Neural cell (in vitro differentiated cells): ENCODE measurements around the gene RILP. TPM values are rescaled to one million over a fixed set of nuclear protein-coding genes. Genes with fewer than 3 reads are reported as not detected.

ENCODE experiments used
- H2AFZ ChIP-seq: fragments of 200-600, 300-800 bp; sonication (generic), shearing (Covaris generic); 2 replicates; pipeline ENCODE4 v1.6.0; 2014; ENCODE audit warnings: low read depth, mild to moderate bottlenecking, antibody characterized with exemption, low read length, moderate library complexity
- H3F3A ChIP-seq: fragments of 200-600 bp; shearing (Covaris generic); 2 replicates; pipeline ENCODE4 v1.6.1; 2016; ENCODE audit warnings: mild to moderate bottlenecking, moderate library complexity, mixed read lengths, antibody characterized with exemption, low read length; ENCODE audit not compliant: insufficient read depth, poor library complexity, severe bottlenecking
- H3K27ac ChIP-seq: fragments of 200-600, 300-800 bp; sonication (generic), shearing (Covaris generic); 2 replicates; pipeline ENCODE4 v1.5.1; 2014; ENCODE audit warnings: mild to moderate bottlenecking, low read length, moderate library complexity
- H3K27me3 ChIP-seq: fragments of 300-800, 200-600 bp; sonication (generic), shearing (Covaris generic); 2 replicates; pipeline ENCODE4 v1.6.0; 2014; ENCODE audit warnings: mild to moderate bottlenecking, low read depth, low read length, moderate library complexity; ENCODE audit not compliant: insufficient read depth
- H3K36me3 ChIP-seq: fragments of 300-800, 200-600 bp; sonication (generic), shearing (Covaris generic); 2 replicates; pipeline ENCODE4 v1.5.1; 2014; ENCODE audit warnings: mild to moderate bottlenecking, antibody characterized with exemption, low read length, moderate library complexity; ENCODE audit not compliant: insufficient read depth
- H3K4me2 ChIP-seq: fragments of 300-800, 200-600 bp; sonication (generic), shearing (Covaris generic); 2 replicates; pipeline ENCODE4 v1.6.0; 2014; ENCODE audit warnings: mild to moderate bottlenecking, low read length
- H3K4me3 ChIP-seq: fragments of 300-800, 200-600 bp; sonication (generic), shearing (Covaris generic); 2 replicates; pipeline ENCODE4 v1.5.1; 2014; ENCODE audit warnings: mild to moderate bottlenecking, low read length, moderate library complexity
- H3K79me2 ChIP-seq: fragments of 200-600 bp; shearing (Covaris generic); replicated peaks from 2 replicates; pipeline ENCODE4 v1.6.0; 2014; ENCODE audit warnings: mild to moderate bottlenecking, low read length, moderate library complexity; ENCODE audit not compliant: insufficient read depth
- H3K9ac ChIP-seq: fragments of 300-800, 200-600 bp; sonication (generic), shearing (Covaris generic); 2 replicates; pipeline ENCODE4 v1.6.1; 2016; ENCODE audit warnings: mild to moderate bottlenecking, low read length, mixed read lengths
- H3K9me2 ChIP-seq: fragments of 200-600 bp; shearing (Covaris generic); 2 replicates; pipeline ENCODE4 v1.6.1; 2016; ENCODE audit warnings: mild to moderate bottlenecking, low read length, mixed read lengths; ENCODE audit not compliant: insufficient read depth
- H3K9me3 ChIP-seq: fragments of 200-600, 300-800 bp; sonication (generic), shearing (Covaris generic); 2 replicates; pipeline ENCODE4 v1.6.1; 2016; ENCODE audit warnings: mild to moderate bottlenecking, mixed run types, low read length, moderate library complexity, mixed read lengths
- H4K20me1 ChIP-seq: fragments of 200-600 bp; shearing (Covaris generic); 2 replicates; pipeline ENCODE4 v1.6.1; 2016; ENCODE audit warnings: mild to moderate bottlenecking, mixed run types; ENCODE audit not compliant: insufficient read depth
- CTCF ChIP-seq: fragments of 450-650 bp; IDR thresholded peaks from 2 replicates; pipeline ENCODE4 v1.5.1; 2014; ENCODE audit warnings: antibody characterized with exemption, mild to moderate bottlenecking, moderate library complexity; ENCODE audit not compliant: poor library complexity, severe bottlenecking
- EP300 ChIP-seq: fragments of 450-650 bp; conservative IDR thresholded peaks from 2 replicates; pipeline ENCODE4 v1.6.1; 2014; ENCODE audit warnings: antibody characterized with exemption, mild to moderate bottlenecking, moderate library complexity; ENCODE audit not compliant: poor library complexity, severe bottlenecking
- EZH2 ChIP-seq: fragments of 200-600, 300-800 bp; shearing (Covaris generic), sonication (generic); IDR thresholded peaks from 2 replicates; pipeline ENCODE4 v1.6.1; 2014; ENCODE audit warnings: antibody characterized with exemption, low read length, borderline replicate concordance, mild to moderate bottlenecking; ENCODE audit not compliant: insufficient read depth, poor library complexity, severe bottlenecking
- MXI1 ChIP-seq: fragments of 450-650 bp; conservative IDR thresholded peaks from 2 replicates; pipeline ENCODE4 v1.6.1; 2014; ENCODE audit warnings: antibody characterized with exemption, mild to moderate bottlenecking; ENCODE audit not compliant: poor library complexity, severe bottlenecking
- POLR2AphosphoS5 ChIP-seq: IDR thresholded peaks from 2 replicates; pipeline ENCODE4 v1.6.1; 2012
- RAD21 ChIP-seq: fragments of 450-650 bp; conservative IDR thresholded peaks from 2 replicates; pipeline ENCODE4 v1.6.1; 2014; ENCODE audit warnings: antibody characterized with exemption, mild to moderate bottlenecking, moderate library complexity
- REST ChIP-seq: IDR thresholded peaks from 2 replicates; pipeline ENCODE4 v1.6.1; 2012; ENCODE audit warnings: borderline replicate concordance
- SMC3 ChIP-seq: fragments of 450-650 bp; conservative IDR thresholded peaks from 2 replicates; pipeline ENCODE4 v1.6.1; 2014; ENCODE audit warnings: antibody characterized with exemption, mild to moderate bottlenecking, moderate library complexity; ENCODE audit not compliant: poor library complexity
- TAF1 ChIP-seq: IDR thresholded peaks from 2 replicates; pipeline ENCODE4 v1.6.1; 2012; ENCODE audit warnings: low read depth
- polyA plus RNA-seq: library from polyadenylated mRNA; depleted of rRNA; stranded (reverse); fragments of >200 nt; gene quantifications from 2 replicates; pipeline ENCODE4 v1.2.3, GENCODE V29; 2014

Gene RILP
- polyA plus RNA-seq, 1 donor from 2014 or later: 7.5 TPM

- H3F3A ChIP-seq: no peaks in the 10 kb centered on the region
- no peak overlapping the region for H3K9ac ChIP-seq
- H3K9me2 ChIP-seq: no peaks in the 10 kb centered on the region
- no peaks in the 10 kb centered on the region for H3K9me3 ChIP-seq
- no peaks in the 10 kb centered on the region for H3K27me3 ChIP-seq
- H3K4me3 ChIP-seq: no peak overlapping the region
- H3K36me3 ChIP-seq: no peaks in the 10 kb centered on the region
- TF ChIP-seq MXI1 (no peak), EP300 (no peak), TAF1 (no peak), RAD21 (no peak), REST (no peak), SMC3 (no peak), EZH2 (no peak), POLR2AphosphoS5 (no peak), CTCF (no peak)
- no peaks in the 10 kb centered on the region for H4K20me1 ChIP-seq
- H2AFZ ChIP-seq: no peak overlapping the region
- H3K79me2 ChIP-seq: no peaks in the 10 kb centered on the region
- no peak overlapping the region for H3K27ac ChIP-seq
- H3K4me2 ChIP-seq: no peak overlapping the region
Observed at GRCh38 chr17:1636732-1637285, 12.9 kb downstream of the RILP start.

GRCh38 chr17:1635675-1636465, 13.8 kb downstream of the RILP start:
- no peaks in the 10 kb centered on the region for H3K9me2 ChIP-seq
- H3K79me2 ChIP-seq: no peaks in the 10 kb centered on the region
- H3F3A ChIP-seq: no peaks in the 10 kb centered on the region
- H3K27ac ChIP-seq: no peak overlapping the region
- H3K9ac ChIP-seq: no peak overlapping the region
- no peak overlapping the region for H3K4me2 ChIP-seq
- no peak overlapping the region for H3K4me3 ChIP-seq
- H3K9me3 ChIP-seq: no peaks in the 10 kb centered on the region
- no peaks in the 10 kb centered on the region for H4K20me1 ChIP-seq
- no peaks in the 10 kb centered on the region for H3K27me3 ChIP-seq
- TF ChIP-seq POLR2AphosphoS5 (no peak), MXI1 (no peak), TAF1 (no peak), REST (no peak), RAD21 (no peak), EZH2 (no peak), EP300 (no peak)
- H3K36me3 ChIP-seq: no peaks in the 10 kb centered on the region
- H2AFZ ChIP-seq: no peak overlapping the region
